Nephron progenitor cell (in vitro differentiated cells): ENCODE measurements around the gene PRKCZ.
A peak's percentile ranks its signal among the peaks of the same experiment; 100 is the strongest.

Experiments used
- DNase-seq: peaks from one replicate; pipeline ENCODE4 v3.0.0; 2021
- H3K27ac Mint-ChIP-seq: 2 replicates; pipeline ENCODE4 v1.8.0; 2021; ENCODE audit warnings: mild to moderate bottlenecking, moderate library complexity, mixed read lengths
- H3K27me3 Mint-ChIP-seq: 2 replicates; pipeline ENCODE4 v1.8.0; 2021; ENCODE audit warnings: mild to moderate bottlenecking, low read depth, mixed read lengths; ENCODE audit not compliant: poor library complexity
- H3K36me3 Mint-ChIP-seq: 2 replicates; pipeline ENCODE4 v1.8.0; 2021; ENCODE audit warnings: low read depth, mixed read lengths
- H3K4me1 Mint-ChIP-seq: 2 replicates; pipeline ENCODE4 v1.8.0; 2021; ENCODE audit warnings: mixed read lengths
- H3K4me3 Mint-ChIP-seq: 2 replicates; pipeline ENCODE4 v1.8.0; 2021; ENCODE audit warnings: mild to moderate bottlenecking, moderate library complexity, mixed read lengths
- H3K9me3 Mint-ChIP-seq: 2 replicates; pipeline ENCODE4 v1.8.0; 2021; ENCODE audit warnings: mild to moderate bottlenecking, moderate library complexity, mixed read lengths
- TF ChIP-seq, protein P1 (sequence below): fragments of 200-600 bp; sonication (generic); IDR thresholded peaks from 2 replicates; pipeline ENCODE4 v1.5.0; 2021; ENCODE audit warnings: antibody characterized with exemption

PRKCZ gene

DNA sequence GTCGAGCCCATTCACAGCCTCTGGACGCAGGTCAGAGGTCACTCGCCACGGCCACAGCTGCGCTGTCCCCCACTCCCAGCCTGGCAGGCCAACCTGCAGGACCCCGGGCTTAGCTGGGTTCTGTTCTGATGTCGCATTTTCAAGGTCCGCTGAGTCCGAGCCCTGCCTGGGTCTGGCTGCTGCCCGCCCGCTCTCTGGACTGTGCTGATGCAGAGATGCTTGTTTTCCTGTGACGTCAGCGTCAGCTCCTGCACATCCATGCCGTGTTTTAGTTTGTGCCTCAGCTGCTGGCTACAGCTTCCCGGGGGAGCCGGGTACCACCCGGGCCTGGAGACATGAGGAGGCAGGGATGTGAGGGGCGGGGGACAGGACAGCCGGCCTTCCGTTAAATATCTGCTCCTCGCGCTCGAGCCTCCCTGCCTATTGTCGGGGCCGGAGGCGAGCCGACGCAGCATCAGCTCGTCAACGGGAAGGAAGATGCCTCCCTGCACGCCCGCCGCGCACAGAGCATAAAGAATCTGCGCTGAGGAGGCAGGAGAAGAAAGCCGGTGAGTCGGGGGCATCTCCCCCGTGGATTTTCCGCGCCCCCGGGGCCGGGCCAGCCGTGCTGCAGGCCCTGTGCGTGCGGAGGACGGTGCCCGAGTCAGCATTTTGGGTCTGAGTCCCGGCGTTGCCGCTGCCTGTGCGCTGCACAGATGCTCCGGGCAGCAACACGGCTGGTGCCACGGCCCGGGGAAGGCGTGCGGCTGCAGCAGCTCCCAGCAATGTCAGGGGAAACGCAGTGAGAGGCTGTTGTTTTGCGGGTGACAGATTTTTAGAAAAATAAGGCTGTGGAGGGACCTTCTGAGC lies 23.4 kb downstream of the PRKCZ start:
- Mint-ChIP-seq H3K4me3 (peak overlapping the region; percentile 48), H3K9me3 (peaks cover 20% of the 10 kb centered on the region), H3K27me3 (no peaks in the 10 kb centered on the region), H3K4me1 (peaks cover 47% of the 10 kb centered on the region), H3K36me3 (peaks cover 20% of the 10 kb centered on the region), H3K27ac (no peak overlapping the region)
- DNase-seq = peak; percentile 54
- TF ChIP-seq, protein P1, sequence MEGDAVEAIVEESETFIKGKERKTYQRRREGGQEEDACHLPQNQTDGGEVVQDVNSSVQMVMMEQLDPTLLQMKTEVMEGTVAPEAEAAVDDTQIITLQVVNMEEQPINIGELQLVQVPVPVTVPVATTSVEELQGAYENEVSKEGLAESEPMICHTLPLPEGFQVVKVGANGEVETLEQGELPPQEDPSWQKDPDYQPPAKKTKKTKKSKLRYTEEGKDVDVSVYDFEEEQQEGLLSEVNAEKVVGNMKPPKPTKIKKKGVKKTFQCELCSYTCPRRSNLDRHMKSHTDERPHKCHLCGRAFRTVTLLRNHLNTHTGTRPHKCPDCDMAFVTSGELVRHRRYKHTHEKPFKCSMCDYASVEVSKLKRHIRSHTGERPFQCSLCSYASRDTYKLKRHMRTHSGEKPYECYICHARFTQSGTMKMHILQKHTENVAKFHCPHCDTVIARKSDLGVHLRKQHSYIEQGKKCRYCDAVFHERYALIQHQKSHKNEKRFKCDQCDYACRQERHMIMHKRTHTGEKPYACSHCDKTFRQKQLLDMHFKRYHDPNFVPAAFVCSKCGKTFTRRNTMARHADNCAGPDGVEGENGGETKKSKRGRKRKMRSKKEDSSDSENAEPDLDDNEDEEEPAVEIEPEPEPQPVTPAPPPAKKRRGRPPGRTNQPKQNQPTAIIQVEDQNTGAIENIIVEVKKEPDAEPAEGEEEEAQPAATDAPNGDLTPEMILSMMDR = no peak

DNA sequence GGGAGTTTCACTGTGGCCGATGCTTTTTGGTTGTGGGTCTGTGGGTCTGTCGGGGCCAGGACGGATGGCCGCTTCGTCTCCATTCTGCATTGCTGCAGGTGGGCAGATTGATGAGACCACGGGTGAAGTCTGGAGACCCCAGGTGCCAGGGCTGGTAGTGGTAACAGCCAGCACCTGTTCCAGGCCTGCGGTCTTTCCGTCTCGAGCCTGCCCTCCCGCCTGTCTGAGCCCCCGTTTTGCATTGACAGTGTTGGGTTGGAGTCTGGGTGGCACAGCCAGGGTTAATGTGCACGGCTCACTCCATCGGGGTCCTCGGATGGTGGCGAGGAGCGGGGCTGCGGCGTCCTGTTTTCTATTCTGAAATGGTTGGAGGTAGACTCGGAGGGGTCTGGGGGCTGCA lies 24.2 kb downstream of the PRKCZ start:
- no peak for DNase-seq
- Mint-ChIP-seq H3K27me3 (no peaks in the 10 kb centered on the region), H3K4me3 (peak overlapping the region; percentile 44), H3K4me1 (peaks cover 47% of the 10 kb centered on the region), H3K27ac (peak overlapping the region; percentile 68), H3K9me3 (peaks cover 28% of the 10 kb centered on the region), H3K36me3 (peaks cover 28% of the 10 kb centered on the region)
- TF ChIP-seq, protein P1 = no peak

DNA sequence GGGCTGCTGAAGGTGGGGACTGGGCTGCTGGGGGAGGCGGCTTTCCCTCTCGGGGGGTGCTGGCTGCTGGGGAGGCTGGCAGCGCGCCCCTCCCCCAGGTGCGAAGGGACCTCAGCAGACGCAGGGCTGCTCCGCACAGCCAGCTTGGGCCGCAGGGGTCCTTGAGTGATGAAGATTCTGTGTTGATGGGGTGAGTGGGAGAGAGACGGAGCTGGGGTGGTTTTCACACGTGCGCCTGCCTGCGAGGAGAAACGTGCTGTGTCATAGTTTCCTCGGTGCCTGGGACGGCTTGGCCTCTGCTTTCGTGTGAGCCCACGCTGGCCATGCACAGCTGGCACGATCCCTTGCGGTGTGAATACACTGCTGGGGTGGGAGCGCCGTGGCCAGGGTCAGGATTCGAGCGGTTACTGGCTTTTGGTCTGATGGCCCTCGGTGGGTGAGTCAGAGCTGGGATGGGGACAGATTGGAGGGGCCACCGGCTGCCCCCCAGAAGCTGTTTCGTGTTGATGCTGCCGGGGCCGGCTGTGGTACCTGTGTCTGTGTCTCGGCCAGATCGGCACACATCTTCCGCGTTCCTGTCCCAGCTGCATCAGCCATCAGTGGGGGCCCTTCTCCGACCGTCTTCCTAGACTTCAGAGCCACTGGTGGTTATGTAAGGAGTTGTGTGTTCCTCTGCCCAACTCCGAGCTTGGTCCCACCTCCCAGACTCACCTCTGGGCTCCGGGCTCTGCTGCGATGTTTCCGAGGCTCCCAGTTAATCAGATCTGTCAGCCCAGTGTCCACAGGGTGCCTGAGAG lies 24.9 kb downstream of the PRKCZ start:
- H3K4me3 Mint-ChIP-seq = peak overlapping the region; percentile 42
- H3K27me3 Mint-ChIP-seq = no peaks in the 10 kb centered on the region
- H3K4me1 Mint-ChIP-seq = peaks cover 47% of the 10 kb centered on the region
- no peak for DNase-seq
- TF ChIP-seq, protein P1 = no peak
- peaks cover 36% of the 10 kb centered on the region for H3K36me3 Mint-ChIP-seq
- H3K27ac Mint-ChIP-seq = peak overlapping the region; percentile 64
- H3K9me3 Mint-ChIP-seq = peaks cover 35% of the 10 kb centered on the region

DNA sequence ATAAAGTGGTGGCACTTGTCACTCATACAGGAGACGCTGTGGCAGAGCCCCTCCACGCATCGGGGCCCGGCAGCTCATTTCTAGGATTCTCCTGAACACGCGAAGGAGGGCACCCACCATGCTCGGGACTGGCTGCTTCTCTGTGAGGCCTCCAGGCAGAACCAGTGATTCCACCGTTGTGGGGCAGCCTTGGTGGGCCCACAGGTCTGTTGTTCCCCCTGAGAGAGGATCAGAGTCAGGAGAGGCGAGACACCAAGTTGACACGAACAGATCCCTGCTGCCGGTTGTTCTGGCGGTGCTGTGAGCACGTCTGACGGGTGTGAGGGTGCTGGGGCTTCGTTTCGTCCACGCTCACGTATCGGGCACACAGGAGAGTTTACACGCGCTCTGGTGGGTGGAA lies 26.6 kb downstream of the PRKCZ start:
- Mint-ChIP-seq H3K9me3 (peaks cover 45% of the 10 kb centered on the region), H3K4me1 (peaks cover 43% of the 10 kb centered on the region), H3K27ac (no peak overlapping the region), H3K4me3 (no peak overlapping the region), H3K36me3 (peaks cover 45% of the 10 kb centered on the region), H3K27me3 (peaks cover 4% of the 10 kb centered on the region)
- TF ChIP-seq, protein P1 = no peak
- no peak for DNase-seq

DNA sequence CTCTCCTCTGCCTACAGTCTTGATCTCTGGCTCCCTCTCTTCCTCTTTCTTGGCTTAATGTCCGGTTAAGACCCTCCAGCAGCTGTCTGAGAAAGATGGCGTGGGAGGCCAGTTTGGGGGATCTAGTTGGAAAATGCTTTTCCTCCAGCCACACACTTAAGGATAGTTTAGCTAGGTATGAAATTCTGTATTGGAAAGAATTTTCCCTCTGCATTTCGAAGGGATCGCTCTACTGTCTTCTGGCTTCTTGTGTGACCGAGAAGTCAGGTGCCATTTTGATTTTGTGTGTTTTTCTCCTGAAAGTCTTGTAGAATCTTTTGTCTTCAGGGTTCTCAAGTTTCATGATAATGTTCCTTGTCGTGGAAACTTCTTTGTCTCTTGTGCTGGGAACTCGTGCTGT lies 28.0 kb downstream of the PRKCZ start:
- Mint-ChIP-seq H3K27ac (no peak overlapping the region), H3K9me3 (peaks cover 45% of the 10 kb centered on the region), H3K36me3 (peaks cover 52% of the 10 kb centered on the region), H3K4me3 (no peak overlapping the region), H3K4me1 (peaks cover 39% of the 10 kb centered on the region), H3K27me3 (peaks cover 4% of the 10 kb centered on the region)
- DNase-seq = no peak
- TF ChIP-seq, protein P1 = no peak
